Stimulated activated CD4-positive, alpha-beta T cell treated with anti-CD3 and anti-CD28 coated beads, Interleukin-12 subunit alpha, Interleukin-12 subunit beta, amount 100 ng/mL, for 48 hours (primary cell): ENCODE results near the gene KNDC1.
"Not testable (repeated sequence)": the region's sequence is repeated elsewhere in the genome, so short reads cannot be mapped to it uniquely, and the experiment has no call there.

Experiments
- DNase-seq, 3 donors: peaks; one replicate each; pipeline ENCODE4 v3.0.0-alpha.2; 2020; ENCODE audit warnings: low read depth in 2 of 3, low spot score in 1 of 3

The KNDC1 gene, protein sequence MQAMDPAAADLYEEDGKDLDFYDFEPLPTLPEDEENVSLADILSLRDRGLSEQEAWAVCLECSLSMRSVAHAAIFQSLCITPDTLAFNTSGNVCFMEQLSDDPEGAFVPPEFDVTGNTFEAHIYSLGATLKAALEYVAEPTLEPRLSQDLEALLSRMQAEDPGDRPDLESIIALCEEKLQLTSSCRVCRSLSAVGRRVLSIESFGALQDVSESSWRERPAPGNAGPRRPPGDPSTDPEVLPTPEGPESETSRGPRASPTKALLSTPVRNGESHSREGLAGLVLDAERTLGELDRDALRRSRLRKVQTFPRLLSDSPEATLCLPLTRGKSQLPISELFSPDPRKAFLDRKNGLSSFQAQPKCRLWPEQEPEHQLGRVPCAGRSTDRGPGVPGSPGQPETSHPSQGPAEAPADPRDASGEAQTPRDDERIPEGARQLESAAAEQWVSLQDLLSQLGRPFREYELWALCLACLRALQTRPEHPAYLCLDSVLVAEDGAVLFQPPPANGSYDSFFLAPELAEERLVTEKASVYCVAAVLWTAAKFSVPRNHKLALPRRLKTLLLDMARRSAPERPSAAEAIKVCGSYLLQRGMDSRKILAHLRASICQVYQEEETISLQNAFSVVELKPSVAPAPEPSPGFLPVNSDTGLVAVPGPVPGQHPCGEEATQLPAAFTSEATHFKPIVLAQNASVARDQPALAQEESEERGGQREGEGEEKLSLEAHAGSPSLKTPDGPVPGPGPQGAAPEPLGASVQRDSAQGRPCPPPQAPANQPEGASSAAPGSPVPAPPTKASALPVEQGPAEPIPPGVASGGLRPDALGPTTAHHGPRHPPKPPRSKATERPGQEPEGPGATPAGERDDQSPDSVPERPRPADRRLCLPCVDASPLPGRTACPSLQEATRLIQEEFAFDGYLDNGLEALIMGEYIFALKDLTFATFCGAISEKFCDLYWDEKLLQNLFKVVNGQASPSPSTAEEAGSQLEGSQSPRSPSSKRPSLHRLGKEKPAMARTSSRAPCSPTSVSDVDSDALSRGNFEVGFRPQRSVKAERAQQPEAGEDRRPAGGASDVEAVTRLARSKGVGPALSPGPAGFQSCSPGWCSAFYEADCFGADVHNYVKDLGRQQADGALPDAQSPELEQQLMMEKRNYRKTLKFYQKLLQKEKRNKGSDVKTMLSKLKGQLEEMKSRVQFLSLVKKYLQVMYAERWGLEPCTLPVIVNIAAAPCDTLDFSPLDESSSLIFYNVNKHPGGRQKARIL (N-terminal part only)

GRCh38 chr10:133159950-133160825, at the start of gene KNDC1:
Gene KNDC1, plus strand, starts transcription at chr10:133160219. Its CDS starts 249 bp downstream, at chr10:133160468.
- DNase-seq, result no peak

DNA sequence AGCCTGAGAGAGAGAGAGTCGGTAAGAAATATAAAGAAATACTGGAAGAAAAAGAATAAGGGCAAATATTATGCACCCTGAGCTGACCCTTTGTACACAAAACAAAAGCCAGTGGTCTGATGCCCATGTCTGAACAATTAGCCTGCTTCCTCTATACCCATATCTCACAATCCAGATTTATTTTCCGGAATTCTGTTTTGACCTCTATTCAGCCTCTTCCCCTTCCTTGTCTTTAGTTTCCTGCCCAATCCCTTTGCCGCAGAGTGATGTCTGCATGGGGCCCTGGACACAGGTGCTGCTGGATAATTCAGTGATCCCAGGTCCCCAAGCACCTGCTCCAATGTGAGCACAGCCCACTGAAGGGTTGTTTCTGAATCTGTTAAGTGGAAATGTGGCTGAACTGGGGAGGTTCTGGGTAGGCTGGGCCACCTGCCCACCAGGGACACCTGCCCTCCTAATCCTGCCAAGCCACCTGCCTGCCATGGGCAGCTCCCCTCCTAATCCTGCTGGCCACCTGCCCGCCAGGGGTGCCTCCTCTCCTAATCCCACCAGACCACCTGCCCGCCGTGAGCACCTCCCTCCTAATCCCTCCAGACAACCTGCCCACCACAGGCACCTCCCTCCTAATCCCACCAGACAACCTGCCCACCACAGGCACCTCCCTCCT, 49.3 kb upstream of the KNDC1 start:
- DNase-seq, result no peak

DNA sequence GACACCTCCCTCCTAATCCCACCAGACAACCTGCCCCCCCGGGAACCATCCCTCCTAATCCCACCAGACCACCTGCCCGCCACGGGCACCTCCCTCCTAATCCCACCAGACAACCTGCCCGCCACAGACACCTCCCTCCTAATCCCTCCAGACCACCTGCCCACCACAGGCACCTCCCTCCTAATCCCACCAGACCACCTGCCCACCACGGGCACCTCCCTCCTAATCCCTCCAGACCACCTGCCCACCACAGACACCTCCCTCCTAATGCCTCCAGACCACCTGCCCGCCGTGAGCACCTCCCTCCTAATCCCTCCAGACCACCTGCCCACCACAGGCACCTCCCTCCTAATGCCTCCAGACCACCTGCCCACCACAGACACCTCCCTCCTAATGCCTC, 48.4 kb upstream of the KNDC1 start:
- not testable (repeated sequence) for DNase-seq

DNA sequence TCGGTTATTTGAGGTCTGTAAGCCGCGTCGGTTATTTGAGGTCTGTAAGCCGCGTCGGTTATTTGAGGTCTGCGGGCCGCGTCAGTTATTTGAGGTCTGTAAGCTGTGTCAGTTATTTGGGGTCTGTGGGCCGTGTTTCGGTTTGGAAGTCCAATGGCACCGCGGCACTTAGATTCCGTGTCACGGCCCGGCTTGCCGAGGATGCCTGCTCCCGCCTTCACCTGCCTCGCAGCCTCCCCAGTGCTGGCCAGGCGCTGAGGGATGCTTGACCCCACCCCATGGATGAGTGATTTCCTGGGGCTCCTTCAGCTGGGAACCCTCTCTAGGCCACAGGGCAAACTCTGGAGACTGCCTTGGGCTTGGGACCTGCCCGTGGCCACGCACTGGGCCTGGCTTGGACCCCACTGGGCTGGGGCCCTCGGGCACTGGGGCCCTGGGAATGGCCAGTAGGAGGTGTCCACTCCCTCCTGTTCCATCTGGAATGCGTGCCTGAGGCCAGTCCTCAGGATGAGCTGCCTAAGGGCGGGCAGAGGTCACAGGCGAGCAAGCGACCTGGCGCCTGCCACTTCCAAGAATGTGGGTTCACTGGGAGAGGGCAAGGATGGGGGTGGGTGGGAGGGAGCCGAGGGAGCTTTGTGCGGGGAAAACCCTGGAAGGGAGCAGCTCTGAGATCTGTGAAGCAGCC, 46.7 kb upstream of the KNDC1 start:
- DNase-seq, result no peak

- DNase-seq, result no peak
Measured at GRCh38 chr10:133113847-133114246, 46.2 kb upstream of the KNDC1 start.

DNA sequence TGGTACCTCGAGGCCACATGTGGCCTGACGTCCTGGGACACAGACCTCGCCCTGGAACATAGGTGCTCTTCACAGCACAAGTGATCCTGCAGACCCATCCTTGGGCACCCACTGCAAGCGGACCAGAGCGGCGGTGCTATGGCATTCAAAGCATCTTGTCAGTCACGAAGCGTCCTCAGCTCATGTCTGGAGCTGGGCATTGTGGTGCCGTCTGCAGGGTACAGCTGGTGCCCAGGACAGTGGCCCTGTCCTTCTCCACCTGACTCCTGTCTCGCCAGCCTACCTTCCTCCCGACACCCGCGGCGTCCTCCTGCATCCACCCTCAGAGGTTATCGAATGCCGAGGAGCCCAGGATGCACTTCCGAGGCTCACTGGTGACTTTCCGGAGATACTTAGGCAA, 45.8 kb upstream of the KNDC1 start:
- DNase-seq, result no peak

GRCh38 chr10:133114726-133115452, 45.1 kb upstream of the KNDC1 start:
- DNase-seq, result no peak

- no peak for DNase-seq
Measured at GRCh38 chr10:133115453-133115842, 44.6 kb upstream of the KNDC1 start.

DNA sequence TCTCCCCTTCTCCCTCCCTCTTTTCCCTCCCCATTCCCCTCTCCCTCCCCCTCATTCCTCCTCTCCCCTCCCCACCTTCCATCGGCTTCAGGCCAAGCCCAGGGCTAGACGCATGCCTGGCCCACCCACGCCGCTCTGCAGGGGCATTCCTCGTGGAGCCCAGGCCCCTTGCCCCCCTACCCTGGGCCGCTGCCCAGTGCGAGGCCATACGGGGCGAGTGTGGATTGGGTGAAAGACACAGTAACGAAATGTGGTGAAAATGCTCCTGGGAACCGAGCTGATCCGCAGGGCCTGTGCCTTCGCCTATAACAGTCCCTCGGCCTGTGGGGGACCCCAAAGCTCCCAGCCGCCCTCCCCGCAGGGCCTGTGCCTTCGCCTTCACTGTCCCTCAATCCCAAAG, 44.0 kb upstream of the KNDC1 start:
- no peak for DNase-seq

DNA sequence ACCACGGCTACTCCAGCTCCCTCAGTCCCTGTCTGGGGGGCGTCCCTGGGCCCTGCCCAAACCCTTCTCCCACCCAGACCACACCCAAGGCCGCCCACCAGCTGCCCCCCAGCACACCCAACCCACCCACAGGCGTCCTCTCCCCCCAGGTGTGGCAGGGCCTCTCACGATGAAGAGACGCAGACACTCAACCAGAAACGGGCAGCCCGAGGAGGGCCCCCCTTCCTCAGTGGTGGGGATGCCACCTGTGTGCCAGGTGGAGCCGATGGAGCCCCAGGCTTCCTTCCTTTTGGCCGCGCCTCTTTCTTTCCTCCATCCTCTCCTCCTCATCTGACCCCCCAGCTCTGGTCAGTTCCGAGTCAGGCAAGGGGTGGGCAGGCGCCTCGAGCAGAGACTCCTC, 43.6 kb upstream of the KNDC1 start:
- no peak for DNase-seq

- no peak for DNase-seq
Measured at GRCh38 chr10:133117036-133117687, 42.9 kb upstream of the KNDC1 start.

GRCh38 chr10:133117688-133118071, 42.3 kb upstream of the KNDC1 start:
- no peak for DNase-seq

GRCh38 chr10:133121479-133121878, 38.5 kb upstream of the KNDC1 start:
- DNase-seq, result no peak

DNA sequence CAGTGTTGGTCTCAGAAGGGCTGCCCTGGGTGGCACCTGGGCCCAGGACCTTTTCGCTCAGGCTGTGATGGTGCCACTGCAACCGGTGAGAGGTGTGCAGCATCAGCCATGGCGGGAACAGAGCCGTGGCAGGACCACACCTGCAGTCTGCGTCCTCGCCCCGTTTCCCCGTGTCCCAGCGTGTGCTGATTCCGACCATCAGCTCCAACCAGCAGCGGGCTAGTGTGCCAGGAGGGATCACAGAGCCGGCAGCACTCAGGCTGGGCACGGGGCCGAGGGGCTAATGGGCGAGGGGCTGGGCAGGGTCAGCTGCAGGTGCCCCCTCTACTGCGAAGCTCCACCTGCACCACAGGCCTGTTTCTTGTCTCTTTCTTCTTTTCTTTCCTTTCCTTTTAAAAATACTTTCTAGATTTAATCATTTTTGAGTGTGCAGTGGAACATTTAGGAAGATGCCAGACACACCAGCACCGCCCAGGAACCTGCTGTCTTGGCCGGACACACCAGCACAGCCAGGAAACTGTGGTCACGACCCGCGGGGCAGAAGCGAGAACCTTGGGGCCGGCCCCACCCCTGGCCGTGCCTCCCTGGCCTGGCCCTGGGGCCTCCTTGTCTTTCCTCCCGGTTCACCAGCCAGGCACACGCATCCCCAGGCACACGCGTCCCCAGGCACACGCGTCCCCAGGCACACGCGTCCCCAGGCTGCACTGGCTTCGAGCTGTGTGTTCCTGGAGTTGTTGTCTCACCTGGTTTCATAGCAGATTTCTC, 37.7 kb upstream of the KNDC1 start:
- no peak for DNase-seq

DNA sequence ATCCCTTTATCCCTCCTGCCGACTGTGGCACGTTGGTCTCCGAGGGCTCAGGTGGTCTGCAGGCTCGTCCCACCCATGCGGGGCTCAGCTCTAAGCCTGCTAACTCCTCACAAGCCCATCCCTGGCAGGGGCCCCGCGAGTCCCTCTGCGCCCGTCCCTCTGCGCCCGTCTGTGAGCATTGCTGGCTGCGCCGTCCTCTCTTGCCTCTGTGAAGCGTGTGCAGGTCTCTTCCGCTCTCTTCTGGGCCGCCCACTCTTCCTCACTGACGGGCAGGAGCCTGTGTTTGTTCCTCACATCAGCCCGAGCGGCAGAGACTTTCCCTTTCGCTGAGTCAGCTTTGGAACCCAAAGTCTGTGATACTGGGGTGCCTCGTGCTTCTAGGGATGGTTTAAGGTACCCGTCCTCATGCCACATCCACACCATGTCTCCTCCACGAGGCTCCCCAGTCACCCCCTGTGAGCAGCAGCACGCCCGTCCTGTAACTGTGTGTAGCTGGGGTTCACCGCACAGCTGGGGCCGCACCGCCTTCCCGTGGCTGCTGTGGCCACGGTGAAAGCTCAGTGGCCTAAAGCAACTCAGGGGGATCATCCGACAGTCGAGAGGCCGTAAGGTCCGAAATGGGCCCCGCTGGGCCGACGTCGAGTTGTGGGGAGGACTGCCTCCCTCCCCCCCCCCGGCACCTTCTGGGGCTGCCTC, 36.8 kb upstream of the KNDC1 start:
- DNase-seq, result no peak

- no peak for DNase-seq
Measured at GRCh38 chr10:133123746-133124356, 36.2 kb upstream of the KNDC1 start.
